ENCODE measurements around the gene C1orf198.

C1orf198 gene

GRCh38 chr1:230828421-230828820, 39.9 kb downstream of the C1orf198 start:
- DNase-seq, result no peak

- no peak for DNase-seq
Measured at GRCh38 chr1:230827801-230828200, 40.5 kb downstream of the C1orf198 start.

- no peak for DNase-seq
Measured at GRCh38 chr1:230827081-230827681, 41.1 kb downstream of the C1orf198 start.

- no peak for DNase-seq
Measured at GRCh38 chr1:230826166-230826875, 42.0 kb downstream of the C1orf198 start.

GRCh38 chr1:230825761-230826160, 42.6 kb downstream of the C1orf198 start:
- no peak for DNase-seq

- DNase-seq, result peak; percentile 17
Measured at GRCh38 chr1:230824919-230825721, 43.2 kb downstream of the C1orf198 start.

- DNase-seq, result no peak
Measured at GRCh38 chr1:230824551-230824918, 43.8 kb downstream of the C1orf198 start.

- no peak for DNase-seq
Measured at GRCh38 chr1:230823931-230824381, 44.4 kb downstream of the C1orf198 start.

GRCh38 chr1:230823426-230823825, 44.9 kb downstream of the C1orf198 start:
- DNase-seq, result no peak

GRCh38 chr1:230822092-230822581, 46.2 kb downstream of the C1orf198 start:
- DNase-seq, result no peak

GRCh38 chr1:230821346-230821745, 47.0 kb downstream of the C1orf198 start:
- no peak for DNase-seq

- DNase-seq, result no peak
Measured at GRCh38 chr1:230820568-230820967, 47.8 kb downstream of the C1orf198 start.

GRCh38 chr1:230819976-230820375, 48.3 kb downstream of the C1orf198 start:
- DNase-seq, result no peak

GRCh38 chr1:230818901-230819300, 49.4 kb downstream of the C1orf198 start:
- DNase-seq, result no peak

GRCh38 chr1:230818367-230818766, 50.0 kb downstream of the C1orf198 start:
- DNase-seq, result no peak

- no peak for DNase-seq
Measured at GRCh38 chr1:230816018-230816417, 52.3 kb downstream of the C1orf198 start.

- DNase-seq, result no peak
Measured at GRCh38 chr1:230814949-230815692, 53.2 kb downstream of the C1orf198 start.

- DNase-seq, result no peak
Measured at GRCh38 chr1:230812568-230812967, 55.8 kb downstream of the C1orf198 start.

- DNase-seq, result no peak
Measured at GRCh38 chr1:230809256-230809990, 58.9 kb downstream of the C1orf198 start.

GRCh38 chr1:230808281-230808872, 59.9 kb downstream of the C1orf198 start:
- no peak for DNase-seq

- no peak for DNase-seq
Measured at GRCh38 chr1:230807561-230808280, 60.6 kb downstream of the C1orf198 start.
